A549 (cell line): ENCODE data around the gene ZSCAN20.

Experiments used
- KDM1A ChIP-seq: fragments of 200-600 bp; sonication (generic); IDR thresholded peaks from 2 replicates; pipeline ENCODE4 v1.6.1; 2016; ENCODE audit warnings: low read depth, mild to moderate bottlenecking
- TF ChIP-seq, protein P1 (sequence below): IDR thresholded peaks from 2 replicates; pipeline ENCODE4 v1.6.1; 2012
- TF ChIP-seq, protein P2 (sequence below): fragments of 450-650 bp; IDR thresholded peaks from 2 replicates; pipeline ENCODE4 v1.6.1; 2014; ENCODE audit warnings: antibody characterized with exemption

DNA sequence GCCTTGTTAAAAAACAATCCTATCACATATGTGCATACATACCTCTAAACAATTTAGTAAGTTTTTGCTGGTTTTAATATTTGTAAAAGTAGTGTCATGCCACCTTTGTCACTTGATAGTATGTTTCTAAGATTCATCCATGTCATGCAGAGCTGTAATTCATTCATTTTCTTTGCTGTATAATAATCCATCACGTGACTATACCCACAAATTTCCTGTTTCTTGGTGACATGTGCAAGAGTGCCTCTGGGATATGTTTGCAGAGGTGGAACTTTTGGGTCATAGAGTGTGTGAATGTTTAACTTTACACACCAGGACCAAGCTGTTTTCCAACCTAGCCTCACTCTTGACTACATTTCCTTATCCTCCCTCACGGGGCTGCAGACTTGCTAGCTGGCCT, 62.9 kb downstream of the ZSCAN20 start:
- TF ChIP-seq, protein P1, sequence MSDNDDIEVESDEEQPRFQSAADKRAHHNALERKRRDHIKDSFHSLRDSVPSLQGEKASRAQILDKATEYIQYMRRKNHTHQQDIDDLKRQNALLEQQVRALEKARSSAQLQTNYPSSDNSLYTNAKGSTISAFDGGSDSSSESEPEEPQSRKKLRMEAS, result no peak
- TF ChIP-seq, protein P2, sequence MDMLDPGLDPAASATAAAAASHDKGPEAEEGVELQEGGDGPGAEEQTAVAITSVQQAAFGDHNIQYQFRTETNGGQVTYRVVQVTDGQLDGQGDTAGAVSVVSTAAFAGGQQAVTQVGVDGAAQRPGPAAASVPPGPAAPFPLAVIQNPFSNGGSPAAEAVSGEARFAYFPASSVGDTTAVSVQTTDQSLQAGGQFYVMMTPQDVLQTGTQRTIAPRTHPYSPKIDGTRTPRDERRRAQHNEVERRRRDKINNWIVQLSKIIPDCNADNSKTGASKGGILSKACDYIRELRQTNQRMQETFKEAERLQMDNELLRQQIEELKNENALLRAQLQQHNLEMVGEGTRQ, result no peak
- TF ChIP-seq KDM1A, result no peak
